Osteoblast (primary cell): ENCODE data around the gene DDX47. TPM values are rescaled to one million over a fixed set of nuclear protein-coding genes. Genes with fewer than 3 reads are reported as not detected.

ENCODE experiments used
- DNase-seq: peaks from one replicate; pipeline ENCODE4 v3.0.0; 2011; ENCODE audit warnings: low spot score, mixed read lengths; ENCODE audit not compliant: insufficient read length; ENCODE audit errors: missing footprints
- H2AFZ ChIP-seq: 2 replicates; pipeline ENCODE4 v1.6.0; 2011; ENCODE audit warnings: mild to moderate bottlenecking, low read length
- H3K27ac ChIP-seq: 2 replicates; pipeline ENCODE4 v1.5.1; 2011; ENCODE audit warnings: mild to moderate bottlenecking, low read depth, low read length, moderate library complexity
- H3K27me3 ChIP-seq: 2 replicates; pipeline ENCODE4 v1.6.0; 2012; ENCODE audit warnings: mild to moderate bottlenecking, control low read depth, inconsistent platforms, low read length, moderate library complexity; ENCODE audit not compliant: insufficient read depth
- H3K36me3 ChIP-seq: 2 replicates; pipeline ENCODE4 v1.5.1; 2011; ENCODE audit warnings: mild to moderate bottlenecking, low read length, control low read depth, moderate library complexity; ENCODE audit not compliant: insufficient read depth
- H3K4me1 ChIP-seq: 2 replicates; pipeline ENCODE4 v1.5.1; 2011; ENCODE audit warnings: mild to moderate bottlenecking, low read length, control low read depth, moderate library complexity; ENCODE audit not compliant: insufficient read depth
- H3K4me2 ChIP-seq: 2 replicates; pipeline ENCODE4 v1.6.0; 2011; ENCODE audit warnings: mild to moderate bottlenecking, low read length; ENCODE audit not compliant: insufficient read depth
- H3K4me3 ChIP-seq: fragments of 200-600 bp; sonication (generic); 3 replicates; pipeline ENCODE4 v1.5.1; 2012; ENCODE audit warnings: mild to moderate bottlenecking, low read length, inconsistent platforms; ENCODE audit not compliant: insufficient read depth
- H3K79me2 ChIP-seq: 2 replicates; pipeline ENCODE4 v1.6.0; 2012; ENCODE audit warnings: mild to moderate bottlenecking, low read length, control low read depth, inconsistent platforms; ENCODE audit not compliant: insufficient read depth
- H3K9me3 ChIP-seq: 2 replicates; pipeline ENCODE4 v1.5.1; 2011; ENCODE audit warnings: low read depth, low read length, control low read depth
- H4K20me1 ChIP-seq: 2 replicates; pipeline ENCODE4 v1.6.0; 2012; ENCODE audit warnings: mild to moderate bottlenecking, low read length, control low read depth; ENCODE audit not compliant: insufficient read depth
- CTCF ChIP-seq: IDR thresholded peaks from 2 replicates; pipeline ENCODE4 v1.5.1; 2011; ENCODE audit warnings: mild to moderate bottlenecking, low read depth, low read length, moderate library complexity; ENCODE audit errors: extremely low read depth
- total RNA-seq: library from RNA; depleted of rRNA; stranded (reverse); fragments of >200 nt; gene quantifications from 2 replicates; pipeline ENCODE4 v1.2.3, GENCODE V29; 2012

DDX47 gene
- total RNA-seq, 1 donor = 60.8 TPM

GRCh38 chr12:12796928-12797793 lies 16.0 kb upstream of the DDX47 start:
- no peak for TF ChIP-seq CTCF
- H3K4me2 ChIP-seq = no peak overlapping the region
- H3K36me3 ChIP-seq = no peaks in the 10 kb centered on the region
- H3K9me3 ChIP-seq = no peaks in the 10 kb centered on the region
- H2AFZ ChIP-seq = no peak overlapping the region
- no peaks in the 10 kb centered on the region for H3K4me1 ChIP-seq
- H3K27me3 ChIP-seq = no peaks in the 10 kb centered on the region
- no peaks in the 10 kb centered on the region for H3K79me2 ChIP-seq
- no peak overlapping the region for H3K27ac ChIP-seq
- no peak overlapping the region for H3K4me3 ChIP-seq
- DNase-seq = no peak
- H4K20me1 ChIP-seq = no peaks in the 10 kb centered on the region

GRCh38 chr12:12797794-12798152 lies 15.4 kb upstream of the DDX47 start:
- Histone ChIP-seq H3K79me2 (no peaks in the 10 kb centered on the region), H3K4me1 (no peaks in the 10 kb centered on the region)
- DNase-seq = no peak

GRCh38 chr12:12798480-12798879 lies 14.7 kb upstream of the DDX47 start:
- H2AFZ ChIP-seq = no peak overlapping the region
- H3K4me2 ChIP-seq = no peak overlapping the region
- no peaks in the 10 kb centered on the region for H3K79me2 ChIP-seq
- H3K27ac ChIP-seq = no peak overlapping the region
- DNase-seq = no peak
- peaks cover 6% of the 10 kb centered on the region for H3K4me1 ChIP-seq
- H3K9me3 ChIP-seq = no peaks in the 10 kb centered on the region
- no peaks in the 10 kb centered on the region for H4K20me1 ChIP-seq
- H3K27me3 ChIP-seq = no peaks in the 10 kb centered on the region
- no peaks in the 10 kb centered on the region for H3K36me3 ChIP-seq
- TF ChIP-seq CTCF = no peak
- no peak overlapping the region for H3K4me3 ChIP-seq

More at GRCh38 chr12:12797794-12798152, 15.4 kb upstream of the DDX47 start:
- no peaks in the 10 kb centered on the region for H3K36me3 ChIP-seq
- H3K27me3 ChIP-seq = no peaks in the 10 kb centered on the region
- H4K20me1 ChIP-seq = no peaks in the 10 kb centered on the region
- no peak for TF ChIP-seq CTCF
- no peak overlapping the region for H3K4me3 ChIP-seq
- no peak overlapping the region for H2AFZ ChIP-seq
- no peaks in the 10 kb centered on the region for H3K9me3 ChIP-seq
- no peak overlapping the region for H3K27ac ChIP-seq
- H3K4me2 ChIP-seq = no peak overlapping the region

- Histone ChIP-seq H3K27me3 (no peaks in the 10 kb centered on the region), H3K79me2 (no peaks in the 10 kb centered on the region), H3K27ac (no peak overlapping the region), H3K9me3 (no peaks in the 10 kb centered on the region), H3K36me3 (no peaks in the 10 kb centered on the region), H2AFZ (no peak overlapping the region), H3K4me2 (no peak overlapping the region), H4K20me1 (no peaks in the 10 kb centered on the region), H3K4me1 (peaks cover 15% of the 10 kb centered on the region), H3K4me3 (no peak overlapping the region)
- TF ChIP-seq CTCF = no peak
- no peak for DNase-seq
Measured at GRCh38 chr12:12799163-12799920, 13.8 kb upstream of the DDX47 start.
